Upper lobe of left lung (tissue), 6 donors: Measurements from ENCODE around the gene ENKUR. TPM values are rescaled to one million over a fixed set of nuclear protein-coding genes. Genes with fewer than 3 reads are reported as not detected.
A peak's percentile ranks its signal among the peaks of the same experiment; 100 is the strongest.

Experiments used
- ATAC-seq, 2 donors: fragments of 200-7000 bp; cut with Tn5 transposase; one replicate each; pipeline ENCODE4 v1.9.1; 2022; ENCODE audit warnings: mild to moderate bottlenecking in 2 of 2, moderate library complexity in 2 of 2; ENCODE audit not compliant: low FRiP score in 2 of 2
- DNase-seq, 2 donors: peaks; one replicate each; pipeline ENCODE4 v3.0.0-alpha.2; 2019 to 2020
- H3K27ac ChIP-seq, 4 donors: fragments of 200-600 bp; sonication (generic); one replicate each; pipeline ENCODE4 v1.5.1; 2016 to 2019
- H3K27me3 ChIP-seq, 4 donors: fragments of 200-600 bp; sonication (generic); one replicate each; pipeline ENCODE4 v1.5.1; 2017 to 2019
- H3K36me3 ChIP-seq, 4 donors: fragments of 200-600 bp; sonication (generic); one replicate each; pipeline ENCODE4 v1.5.1; 2016 to 2019
- H3K4me1 ChIP-seq, 4 donors: fragments of 200-600 bp; sonication (generic); one replicate each; pipeline ENCODE4 v1.5.1; 2018 to 2019
- H3K4me3 ChIP-seq, 4 donors: fragments of 200-600 bp; sonication (generic); one replicate each; pipeline ENCODE4 v1.5.1; 2017 to 2019; ENCODE audit warnings: mild to moderate bottlenecking in 2 of 4, moderate library complexity in 1 of 4
- H3K9me3 ChIP-seq, 4 donors: fragments of 200-600 bp; sonication (generic); one replicate each; pipeline ENCODE4 v1.5.1; 2018 to 2019
- CTCF ChIP-seq, 6 experiments: fragments of 450-650 bp in 4 of 6; fragments of 200-600 bp in 2 of 6; sonication (generic) in 2 of 6; IDR thresholded peaks; one replicate each; pipeline ENCODE4 v1.5.1; 2016 to 2019; ENCODE audit warnings: antibody characterized with exemption in 6 of 6
- EP300 ChIP-seq, 4 donors: sonication (generic); formaldehyde crosslinking; IDR thresholded peaks; one replicate each; pipeline ENCODE4 v1.5.1; 2017; ENCODE audit warnings: antibody characterized with exemption in 4 of 4, control low read depth in 2 of 4
- POLR2A ChIP-seq, 4 donors: fragments of 450-650 bp; IDR thresholded peaks; one replicate each; pipeline ENCODE4 v1.5.1; 2016 to 2017; ENCODE audit warnings: antibody characterized with exemption in 4 of 4, mild to moderate bottlenecking in 2 of 4
- POLR2AphosphoS5 ChIP-seq, 2 donors: sonication (generic); formaldehyde crosslinking; IDR thresholded peaks; one replicate each; pipeline ENCODE4 v1.5.1; 2017; ENCODE audit warnings: antibody characterized with exemption in 2 of 2
- WGBS, 2 donors: methylation state at CpG; one replicate each; pipeline ENCODE4 v1.1.5; 2017 to 2018; 5-methylcytosine and 5-hydroxymethylcytosine counted together
- total RNA-seq, 6 donors: library from RNA; depleted of rRNA in 4 of 6; stranded (reverse); fragments of >200 nt in 4 of 6; gene quantifications; one replicate each; pipeline versions ENCODE4 v1.1.0 to v1.2.1, GENCODE V29; 2016 to 2021
- donor health status: DM: no; HTN: no; CAD: no; lungs with moderate emphysema.
- donor health status: DM: no; HTN: yes; CAD: no; lungs with severe emphysema.

Gene ENKUR
- total RNA-seq, 6 donors from 2014 or later = 0.31 to 18.1 (median 4.0) TPM

- H3K4me3 ChIP-seq = no peak overlapping the region
- no peaks in the 10 kb centered on the region for H3K36me3 ChIP-seq
- 88 to 94% methylated on average over 9 of the region's 9 CpGs for WGBS, 2 donors
- H3K9me3 ChIP-seq = no peaks in the 10 kb centered on the region
- no peak for ATAC-seq
- no peak for DNase-seq
- peaks cover 0 to 3% (median 0%) of the 10 kb centered on the region in 4 donors for H3K4me1 ChIP-seq
- no peak overlapping the region for H3K27ac ChIP-seq
- TF ChIP-seq POLR2AphosphoS5 (IDR thresholded peaks at IDR 0.05) (no peak), POLR2A (IDR thresholded peaks at IDR 0.05) (no peak), CTCF (IDR thresholded peaks at IDR 0.05) (no peak), EP300 (IDR thresholded peaks at IDR 0.05) (no peak)
- H3K27me3 ChIP-seq = no peaks in the 10 kb centered on the region
These were observed 34.4 kb upstream of the ENKUR start for GRCh38 chr10:25050402-25050801.

GRCh38 chr10:25049966-25050365 is 34.0 kb upstream of the ENKUR start:
- H3K4me3 ChIP-seq = no peak overlapping the region
- no peaks in the 10 kb centered on the region for H3K9me3 ChIP-seq
- peaks cover 0 to 3% (median 0%) of the 10 kb centered on the region in 4 donors for H3K4me1 ChIP-seq
- H3K36me3 ChIP-seq = no peaks in the 10 kb centered on the region
- no peak for TF ChIP-seq POLR2A (IDR thresholded peaks at IDR 0.05)
- no peak for TF ChIP-seq EP300 (IDR thresholded peaks at IDR 0.05)
- no peak for TF ChIP-seq CTCF (IDR thresholded peaks at IDR 0.05)
- 92 to 100% methylated on average over 2 of the region's 2 CpGs for WGBS, 2 donors
- DNase-seq (no peak), ATAC-seq (no peak)
- no peaks in the 10 kb centered on the region for H3K27me3 ChIP-seq
- H3K27ac ChIP-seq = no peak overlapping the region

- Histone ChIP-seq H3K9me3 (no peaks in the 10 kb centered on the region), H3K36me3 (no peaks in the 10 kb centered on the region), H3K4me1 (peaks cover 0 to 3% (median 0%) of the 10 kb centered on the region in 4 donors), H3K27me3 (no peaks in the 10 kb centered on the region), H3K4me3 (no peak overlapping the region), H3K27ac (no peak overlapping the region)
- 84 to 95% methylated on average over 5 of the region's 5 CpGs for WGBS, 2 donors
- ATAC-seq (peak in 1 of 2 donors; percentile 80), DNase-seq (no peak)
- TF ChIP-seq POLR2AphosphoS5 (IDR thresholded peaks at IDR 0.05) (no peak), POLR2A (IDR thresholded peaks at IDR 0.05) (no peak)
These were observed 32.5 kb upstream of the ENKUR start for GRCh38 chr10:25048450-25048849.

- H3K4me1 ChIP-seq = peaks cover 0 to 3% (median 0%) of the 10 kb centered on the region in 4 donors
- H3K9me3 ChIP-seq = no peaks in the 10 kb centered on the region
- DNase-seq = no peak
- no peaks in the 10 kb centered on the region for H3K27me3 ChIP-seq
- H3K36me3 ChIP-seq = no peaks in the 10 kb centered on the region
- no peak overlapping the region for H3K27ac ChIP-seq
- no peak for TF ChIP-seq POLR2A (IDR thresholded peaks at IDR 0.05)
- TF ChIP-seq CTCF (IDR thresholded peaks at IDR 0.05) = no peak
- no peak for TF ChIP-seq EP300 (IDR thresholded peaks at IDR 0.05)
- no peak for TF ChIP-seq POLR2AphosphoS5 (IDR thresholded peaks at IDR 0.05)
- H3K4me3 ChIP-seq = no peak overlapping the region
- WGBS, 2 donors = 41 to 45% methylated on average over 4 of the region's 4 CpGs
- ATAC-seq = peak in 1 of 2 donors; percentile 81
These were observed 31.8 kb upstream of the ENKUR start for GRCh38 chr10:25047591-25048301.

GRCh38 chr10:25047088-25047487 is 31.1 kb upstream of the ENKUR start:
- peaks cover 0 to 3% (median 0%) of the 10 kb centered on the region in 4 donors for H3K4me1 ChIP-seq
- 42 to 48% methylated on average over 2 of the region's 2 CpGs for WGBS, 2 donors
- no peaks in the 10 kb centered on the region for H3K36me3 ChIP-seq
- no peaks in the 10 kb centered on the region for H3K27me3 ChIP-seq
- TF ChIP-seq EP300 (IDR thresholded peaks at IDR 0.05) (no peak), CTCF (IDR thresholded peaks at IDR 0.05) (no peak), POLR2AphosphoS5 (IDR thresholded peaks at IDR 0.05) (no peak), POLR2A (IDR thresholded peaks at IDR 0.05) (no peak)
- DNase-seq (no peak), ATAC-seq (no peak)
- no peaks in the 10 kb centered on the region for H3K9me3 ChIP-seq
- H3K27ac ChIP-seq = no peak overlapping the region
- H3K4me3 ChIP-seq = no peak overlapping the region
